Erythroblast (primary cell): ENCODE data around the gene ITGA2B.
"Not testable (repeated sequence)": the region's sequence is repeated elsewhere in the genome, so short reads cannot be mapped to it uniquely, and the experiment has no call there.

Experiments
- DNase-seq, 2 experiments: peaks; one replicate each; lab custom pipeline; 2025; lab: John Stamatoyannopoulos, UW
- GATA1 ChIP-seq: IDR thresholded peaks from 2 replicates; pipeline ENCODE4 v1.6.1; 2011; ENCODE audit warnings: low read depth, mild to moderate bottlenecking, control low read depth, low read length, moderate library complexity
- POLR2A ChIP-seq: IDR thresholded peaks from 2 replicates; pipeline ENCODE4 v1.6.1; 2011; ENCODE audit warnings: mild to moderate bottlenecking, low read length

The ITGA2B gene

GRCh38 chr17:44354582-44355561 lies 34.6 kb downstream of the ITGA2B start:
- TF ChIP-seq POLR2A (no peak), GATA1 (no peak)
- peak; percentile 71 to 80 for DNase-seq

- TF ChIP-seq POLR2A (no peak), GATA1 (no peak)
- peak; percentile 61 for DNase-seq
Measured at GRCh38 chr17:44353672-44354331, 35.6 kb downstream of the ITGA2B start.

- TF ChIP-seq POLR2A, result no peak
- TF ChIP-seq GATA1, result no peak
- DNase-seq, result no peak
Measured at GRCh38 chr17:44352828-44353671, 36.4 kb downstream of the ITGA2B start.

DNA sequence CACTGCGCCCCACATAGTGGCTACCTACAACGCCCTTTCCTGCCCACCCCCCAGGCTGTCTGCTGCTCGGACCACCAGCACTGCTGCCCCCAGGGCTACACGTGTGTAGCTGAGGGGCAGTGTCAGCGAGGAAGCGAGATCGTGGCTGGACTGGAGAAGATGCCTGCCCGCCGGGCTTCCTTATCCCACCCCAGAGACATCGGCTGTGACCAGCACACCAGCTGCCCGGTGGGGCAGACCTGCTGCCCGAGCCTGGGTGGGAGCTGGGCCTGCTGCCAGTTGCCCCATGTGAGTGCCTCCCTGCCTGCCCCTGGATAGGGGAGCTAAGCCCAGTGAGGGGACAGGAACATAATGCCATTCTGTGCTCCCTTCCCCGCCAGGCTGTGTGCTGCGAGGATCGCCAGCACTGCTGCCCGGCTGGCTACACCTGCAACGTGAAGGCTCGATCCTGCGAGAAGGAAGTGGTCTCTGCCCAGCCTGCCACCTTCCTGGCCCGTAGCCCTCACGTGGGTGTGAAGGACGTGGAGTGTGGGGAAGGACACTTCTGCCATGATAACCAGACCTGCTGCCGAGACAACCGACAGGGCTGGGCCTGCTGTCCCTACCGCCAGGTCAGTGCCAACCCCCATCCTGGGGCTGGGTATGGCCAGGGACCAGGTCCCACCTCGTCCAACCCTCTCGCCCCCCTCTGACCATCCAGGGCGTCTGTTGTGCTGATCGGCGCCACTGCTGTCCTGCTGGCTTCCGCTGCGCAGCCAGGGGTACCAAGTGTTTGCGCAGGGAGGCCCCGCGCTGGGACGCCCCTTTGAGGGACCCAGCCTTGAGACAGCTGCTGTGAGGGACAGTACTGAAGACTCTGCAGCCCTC lies 37.3 kb downstream of the ITGA2B start:
- no peak for TF ChIP-seq GATA1
- TF ChIP-seq POLR2A, result no peak
- DNase-seq, result no peak

- no peak for DNase-seq
- no peak for TF ChIP-seq GATA1
- no peak for TF ChIP-seq POLR2A
Measured at GRCh38 chr17:44351464-44351863, 38.0 kb downstream of the ITGA2B start.

- TF ChIP-seq GATA1 (no peak), POLR2A (no peak)
- DNase-seq, result peak; percentile 76 to 86
Measured at GRCh38 chr17:44350733-44351226, 38.7 kb downstream of the ITGA2B start.

- TF ChIP-seq POLR2A, result no peak
- TF ChIP-seq GATA1, result no peak
Measured at GRCh38 chr17:44349553-44350070, 39.8 kb downstream of the ITGA2B start.

GRCh38 chr17:44348988-44349364 lies 40.5 kb downstream of the ITGA2B start:
- TF ChIP-seq GATA1 (no peak), POLR2A (no peak)
- DNase-seq, result no peak

More at GRCh38 chr17:44349553-44350070, 39.8 kb downstream of the ITGA2B start:
- no peak for DNase-seq

- TF ChIP-seq GATA1, result no peak
- TF ChIP-seq POLR2A, result no peak
- no peak for DNase-seq
Measured at GRCh38 chr17:44348234-44348987, 41.0 kb downstream of the ITGA2B start.

DNA sequence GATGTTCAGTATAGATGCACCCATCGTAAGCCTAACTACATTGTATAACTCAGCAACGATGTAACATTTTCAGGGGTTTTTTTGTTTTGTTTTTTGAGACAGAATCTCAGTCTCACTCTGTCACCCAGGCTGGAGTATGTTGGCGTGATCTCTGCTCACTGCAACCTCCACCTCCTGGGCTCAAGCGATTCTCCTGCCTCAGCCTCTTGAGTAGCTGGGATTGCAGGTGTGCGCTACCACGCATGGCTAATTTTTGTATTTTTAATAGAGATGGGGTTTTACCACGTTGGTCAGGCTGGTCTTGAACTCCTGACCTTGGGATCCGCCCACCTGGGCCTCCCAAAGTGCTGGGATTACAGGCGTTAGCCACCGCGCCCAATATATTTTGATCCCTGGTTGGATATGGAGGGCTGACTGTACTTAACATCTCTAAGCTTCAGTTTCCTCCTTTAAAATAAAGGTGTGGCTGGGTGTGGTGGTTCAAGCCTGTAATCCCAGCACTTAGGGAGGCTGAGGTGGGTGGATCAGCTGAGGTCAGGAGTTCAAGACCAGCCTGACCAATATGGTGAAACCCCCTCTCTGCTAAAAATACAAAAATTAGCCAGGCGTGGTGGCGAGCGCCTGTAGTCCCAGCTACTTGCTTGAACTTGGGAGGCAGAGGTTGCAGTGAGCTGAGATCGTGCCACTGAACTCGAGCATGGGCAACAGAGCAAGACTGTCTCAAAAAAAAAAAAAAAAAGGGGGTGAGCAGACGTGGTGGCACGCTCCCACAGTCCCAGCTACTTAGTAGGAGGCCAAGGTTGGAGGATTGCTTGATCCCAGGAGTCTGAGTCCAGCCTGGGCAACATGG lies 42.0 kb downstream of the ITGA2B start:
- DNase-seq, result not testable (repeated sequence)

- no peak for DNase-seq
Measured at GRCh38 chr17:44346064-44346844, 43.2 kb downstream of the ITGA2B start.

More at GRCh38 chr17:44346064-44346844, 43.2 kb downstream of the ITGA2B start:
- no peak for TF ChIP-seq GATA1
- no peak for TF ChIP-seq POLR2A
